DMS153 (cell line): ENCODE measurements around the gene SAP30L.
A peak's percentile ranks its signal among the peaks of the same experiment; 100 is the strongest.

Source experiments
- DNase-seq: peaks from one replicate; lab custom pipeline; 2025; lab: John Stamatoyannopoulos, UW

The SAP30L gene

GRCh38 chr5:154445422-154446194, at the start of gene SAP30L:
Gene SAP30L (plus strand): TSS chr5:154445997. CDS start chr5:154446605, 608 bp downstream.
- peak; percentile 41 for DNase-seq

- no peak for DNase-seq
Observed at GRCh38 chr5:154396128-154396527, 49.7 kb upstream of the SAP30L start.

GRCh38 chr5:154397652-154398406, 48.0 kb upstream of the SAP30L start:
- peak; percentile 45 for DNase-seq

GRCh38 chr5:154400678-154401077, 45.1 kb upstream of the SAP30L start:
- DNase-seq: no peak

- no peak for DNase-seq
Observed at GRCh38 chr5:154401355-154401754, 44.4 kb upstream of the SAP30L start.

GRCh38 chr5:154401931-154402330, 43.9 kb upstream of the SAP30L start:
- DNase-seq: no peak

- DNase-seq: no peak
Observed at GRCh38 chr5:154402611-154403010, 43.2 kb upstream of the SAP30L start.

- DNase-seq: no peak
Observed at GRCh38 chr5:154403234-154403633, 42.6 kb upstream of the SAP30L start.

- DNase-seq: no peak
Observed at GRCh38 chr5:154403776-154404387, 41.9 kb upstream of the SAP30L start.

- DNase-seq: no peak
Observed at GRCh38 chr5:154405078-154405792, 40.6 kb upstream of the SAP30L start.

- no peak for DNase-seq
Observed at GRCh38 chr5:154406231-154406630, 39.6 kb upstream of the SAP30L start.

- no peak for DNase-seq
Observed at GRCh38 chr5:154406826-154407225, 39.0 kb upstream of the SAP30L start.

GRCh38 chr5:154408811-154409210, 37.0 kb upstream of the SAP30L start:
- DNase-seq: no peak

GRCh38 chr5:154409230-154409840, 36.5 kb upstream of the SAP30L start:
- DNase-seq: no peak

GRCh38 chr5:154410008-154410407, 35.8 kb upstream of the SAP30L start:
- no peak for DNase-seq

GRCh38 chr5:154410786-154411185, 35.0 kb upstream of the SAP30L start:
- no peak for DNase-seq

- DNase-seq: no peak
Observed at GRCh38 chr5:154411338-154411737, 34.5 kb upstream of the SAP30L start.

GRCh38 chr5:154412316-154412715, 33.5 kb upstream of the SAP30L start:
- no peak for DNase-seq

GRCh38 chr5:154412925-154413324, 32.9 kb upstream of the SAP30L start:
- no peak for DNase-seq

- no peak for DNase-seq
Observed at GRCh38 chr5:154415114-154415513, 30.7 kb upstream of the SAP30L start.

- no peak for DNase-seq
Observed at GRCh38 chr5:154418344-154418820, 27.4 kb upstream of the SAP30L start.

- no peak for DNase-seq
Observed at GRCh38 chr5:154419236-154419635, 26.6 kb upstream of the SAP30L start.
